GM19023 (cell line): ENCODE measurements around the gene NR3C2.

Experiments used
- ATAC-seq: cut with Tn5 transposase; IDR thresholded peaks from one replicate; pipeline ENCODE4 v1.9.1; 2021; ENCODE audit warnings: mild to moderate bottlenecking, moderate library complexity; ENCODE audit not compliant: unreplicated experiment

Gene NR3C2

GRCh38 chr4:148441986-148442831 lies at the start of gene NR3C2:
TSS of gene NR3C2 (minus strand) at chr4:148442414.
- ATAC-seq: peak; percentile 96

GRCh38 chr4:148487181-148487580 lies 45.0 kb upstream of the NR3C2 start:
- no peak for ATAC-seq

- no peak for ATAC-seq
Measured at GRCh38 chr4:148481636-148482035, 39.4 kb upstream of the NR3C2 start.

GRCh38 chr4:148477276-148477675 lies 35.1 kb upstream of the NR3C2 start:
- no peak for ATAC-seq

GRCh38 chr4:148469938-148470337 lies 27.7 kb upstream of the NR3C2 start:
- no peak for ATAC-seq

- ATAC-seq: no peak
Measured at GRCh38 chr4:148454835-148455234, 12.6 kb upstream of the NR3C2 start.

- no peak for ATAC-seq
Measured at GRCh38 chr4:148453833-148454232, 11.6 kb upstream of the NR3C2 start.

- ATAC-seq: no peak
Measured at GRCh38 chr4:148452970-148453369, 10.8 kb upstream of the NR3C2 start.

GRCh38 chr4:148449921-148450320 lies 7.7 kb upstream of the NR3C2 start:
- ATAC-seq: no peak

GRCh38 chr4:148448141-148448540 lies 5.9 kb upstream of the NR3C2 start:
- ATAC-seq: no peak

- no peak for ATAC-seq
Measured at GRCh38 chr4:148447681-148448080, 5.5 kb upstream of the NR3C2 start.

- no peak for ATAC-seq
Measured at GRCh38 chr4:148445860-148446330, 3.7 kb upstream of the NR3C2 start.

GRCh38 chr4:148445071-148445859 lies 3.1 kb upstream of the NR3C2 start:
- peak; percentile 6 for ATAC-seq

- no peak for ATAC-seq
Measured at GRCh38 chr4:148444296-148445070, 2.3 kb upstream of the NR3C2 start.

- ATAC-seq: no peak
Measured at GRCh38 chr4:148443512-148444295, 1.5 kb upstream of the NR3C2 start.

- peak; percentile 6 for ATAC-seq
Measured at GRCh38 chr4:148442832-148443511, 758 bp upstream of the NR3C2 start.

GRCh38 chr4:148441624-148441985 lies 609 bp downstream of the NR3C2 start:
- ATAC-seq: no peak

- ATAC-seq: no peak
Measured at GRCh38 chr4:148438047-148438446, 4.2 kb downstream of the NR3C2 start.

- no peak for ATAC-seq
Measured at GRCh38 chr4:148437439-148437838, 4.8 kb downstream of the NR3C2 start.

GRCh38 chr4:148436512-148436911 lies 5.7 kb downstream of the NR3C2 start:
- ATAC-seq: no peak
